ENCODE measurements around the gene ELOVL3.
A peak's percentile ranks its signal among the peaks of the same experiment; 100 is the strongest.
"Not testable (repeated sequence)": the region's sequence is repeated elsewhere in the genome, so short reads cannot be mapped to it uniquely, and the experiment has no call there.

The ELOVL3 gene

GRCh38 chr10:102227050-102227449, 951 bp downstream of the ELOVL3 start:
- no peak for DNase-seq (ENCODE audit: low spot score)

DNA sequence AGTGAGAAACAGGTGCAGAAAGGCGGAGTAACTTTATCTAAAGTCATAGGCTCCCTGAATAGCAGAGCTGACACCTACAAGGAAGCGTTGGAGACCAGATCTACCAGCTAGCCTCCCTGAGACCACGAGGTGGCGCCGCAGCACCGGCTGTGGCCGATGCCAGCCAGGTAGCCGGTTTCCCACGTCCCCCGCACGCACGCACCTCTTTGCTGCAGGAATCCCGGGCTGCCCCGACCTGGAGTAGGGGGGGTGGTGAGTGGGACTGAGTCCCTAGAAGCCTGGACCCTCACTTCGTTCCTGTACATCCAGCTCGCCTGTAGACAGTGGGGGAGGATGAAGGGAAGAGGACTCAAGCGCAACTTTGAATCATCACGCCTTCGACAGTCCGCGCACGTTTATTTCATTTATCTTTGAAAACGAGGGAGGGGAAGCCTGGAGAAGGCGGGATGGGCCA, 3.7 kb downstream of the ELOVL3 start:
- DNase-seq (ENCODE audit: low spot score): peak; percentile 80

DNA sequence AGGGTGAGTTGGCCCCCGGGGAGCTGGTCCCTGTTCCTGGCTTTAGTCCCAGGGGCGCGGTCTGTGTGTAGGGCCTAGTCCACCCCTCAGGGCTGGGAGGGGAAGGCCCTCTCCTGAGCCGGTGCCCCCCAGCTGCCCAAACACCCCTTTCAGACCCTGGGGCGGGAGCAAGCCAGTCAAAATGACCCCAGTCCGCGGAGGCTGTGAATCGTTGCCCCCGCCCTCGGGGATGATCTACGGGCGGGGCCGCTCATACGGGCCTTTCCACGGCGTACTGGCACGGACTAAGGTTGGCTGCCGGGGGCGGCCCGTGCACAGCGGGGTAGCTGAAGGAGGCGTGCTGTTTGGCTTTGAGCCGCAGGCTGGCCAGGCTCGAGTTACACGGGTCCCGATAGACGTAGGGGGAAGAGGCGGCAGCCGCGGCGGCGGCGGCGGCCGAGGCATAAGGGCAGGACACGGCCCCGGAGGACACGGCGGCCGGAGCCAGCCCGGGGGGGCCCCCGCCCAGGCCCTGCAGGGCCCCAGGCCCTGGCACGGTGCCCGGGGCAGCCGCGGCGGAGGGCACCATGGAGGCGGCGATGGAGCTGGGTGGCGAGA, 4.3 kb downstream of the ELOVL3 start:
- DNase-seq (ENCODE audit: low spot score): peak; percentile 58

GRCh38 chr10:102230861-102231356, 4.8 kb downstream of the ELOVL3 start:
- DNase-seq (ENCODE audit: low spot score): no peak

DNA sequence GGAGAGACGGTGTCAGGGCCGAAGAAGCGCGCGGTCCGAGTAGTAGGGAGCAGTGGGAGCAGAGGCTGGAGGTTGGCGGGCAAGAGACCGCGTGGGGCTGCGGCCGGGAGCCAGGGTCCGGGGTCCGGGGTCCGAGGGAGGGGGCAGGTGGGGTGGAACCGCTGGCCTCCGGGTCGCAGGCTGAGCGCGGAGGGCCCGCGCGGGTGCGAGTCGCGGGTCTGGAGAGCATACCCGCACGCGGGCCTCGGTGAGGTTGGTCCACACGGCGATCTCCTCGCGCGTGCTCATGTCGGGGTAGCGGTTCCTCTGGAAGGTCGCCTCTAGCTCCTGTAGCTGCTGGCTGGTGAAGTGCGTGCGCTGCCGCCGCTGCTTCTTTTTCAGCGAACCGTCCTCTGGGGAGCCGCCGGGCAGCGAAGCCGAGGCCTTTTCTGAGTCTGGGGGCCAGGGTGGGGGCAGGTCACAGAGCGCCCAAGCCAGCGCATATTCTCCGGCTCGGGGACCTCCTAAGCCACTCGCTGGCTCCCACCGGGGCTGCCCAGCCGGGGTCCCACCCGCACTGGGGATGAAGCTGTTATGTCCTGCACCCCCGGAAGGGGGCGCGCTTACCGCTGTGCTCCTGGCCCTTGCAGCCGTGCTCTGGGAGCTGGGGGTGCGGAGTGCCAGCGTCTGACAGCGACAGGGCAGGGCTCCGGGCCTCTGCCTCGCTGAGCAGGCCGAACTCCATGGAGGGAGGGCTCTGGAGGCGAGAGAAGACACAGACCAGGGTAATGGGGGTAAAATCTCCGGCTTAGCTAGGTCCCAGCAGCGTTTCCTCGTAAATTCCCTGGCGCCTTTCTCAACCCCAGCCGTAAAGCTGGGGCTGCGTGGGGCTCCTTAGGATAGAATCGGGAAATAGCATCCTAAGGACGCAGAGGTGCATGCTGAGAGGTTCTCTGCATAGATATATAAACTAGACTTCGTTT, 5.5 kb downstream of the ELOVL3 start:
- peak; percentile 55 for DNase-seq (ENCODE audit: low spot score)

DNA sequence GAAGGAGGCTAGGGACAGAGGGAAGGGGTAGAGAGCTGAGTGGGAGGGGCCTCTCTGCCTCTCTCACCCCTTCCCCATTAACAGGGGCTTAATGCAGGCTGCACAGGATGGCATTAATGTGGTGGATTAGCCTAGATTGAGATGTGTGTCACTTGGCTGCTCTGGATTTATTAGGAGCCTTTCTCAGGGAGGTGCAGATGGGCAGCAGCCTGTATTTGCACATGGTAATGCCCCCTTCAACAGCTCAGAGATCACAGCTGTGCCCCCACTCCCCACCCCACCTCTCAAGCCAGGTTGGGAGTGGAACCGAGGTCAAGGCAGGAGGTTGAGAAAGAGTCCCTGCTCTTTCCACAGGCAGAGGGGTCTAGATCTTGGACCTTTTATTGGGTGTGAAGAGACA, 7.9 kb downstream of the ELOVL3 start:
- DNase-seq (ENCODE audit: low spot score): no peak

DNA sequence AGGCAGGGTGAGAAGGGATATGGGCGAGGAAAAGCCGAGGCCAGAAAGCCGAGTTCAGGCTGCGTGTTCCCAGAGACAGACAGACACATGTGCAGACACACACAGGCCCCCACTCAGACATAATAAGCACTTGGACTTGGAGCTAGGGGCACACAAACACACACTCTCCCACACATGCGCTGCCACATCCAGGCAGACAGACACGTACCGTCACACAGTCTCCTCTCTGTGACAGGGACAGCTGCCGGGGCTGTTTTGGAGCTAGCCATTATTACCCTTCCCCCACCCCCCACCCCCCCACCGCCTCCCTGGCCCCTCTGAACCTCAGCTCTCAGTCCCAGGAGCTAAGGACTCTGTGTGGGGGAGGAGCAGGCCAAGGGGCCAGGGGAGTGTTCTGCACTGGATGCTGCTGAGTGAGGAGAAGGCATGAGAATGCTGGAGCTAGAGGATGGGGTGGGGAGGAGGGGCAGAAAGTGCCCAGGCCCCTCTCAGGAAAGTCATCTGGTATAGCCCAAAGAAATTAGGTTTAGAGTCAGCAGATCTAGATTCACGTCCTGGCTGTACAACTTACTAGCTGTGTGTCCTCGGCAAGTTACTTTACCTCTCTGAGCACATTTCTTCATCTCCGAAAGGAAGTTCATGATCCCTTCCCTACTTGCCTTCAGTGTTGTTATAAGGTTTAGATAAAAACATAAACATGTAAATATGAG, 8.9 kb downstream of the ELOVL3 start:
- DNase-seq (ENCODE audit: low spot score): no peak

DNA sequence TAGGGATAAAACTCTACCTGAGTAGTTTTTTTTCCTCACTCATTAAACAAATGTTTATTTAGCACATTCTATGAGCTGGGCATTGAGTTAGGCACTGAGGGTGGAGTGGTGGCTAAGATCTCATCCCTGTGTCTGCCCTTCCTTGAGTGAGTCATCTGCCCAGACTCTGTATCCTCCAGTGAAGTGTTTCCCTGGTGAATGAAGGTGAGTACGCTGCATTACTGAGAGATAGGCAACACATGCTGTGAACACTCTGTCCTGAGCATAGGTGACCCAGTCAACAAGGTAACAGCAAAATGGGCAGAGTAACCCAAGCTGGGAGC, 9.5 kb downstream of the ELOVL3 start:
- DNase-seq (ENCODE audit: low spot score): no peak

- no peak for DNase-seq (ENCODE audit: low spot score)
Observed at GRCh38 chr10:102236006-102236405, 9.9 kb downstream of the ELOVL3 start.

DNA sequence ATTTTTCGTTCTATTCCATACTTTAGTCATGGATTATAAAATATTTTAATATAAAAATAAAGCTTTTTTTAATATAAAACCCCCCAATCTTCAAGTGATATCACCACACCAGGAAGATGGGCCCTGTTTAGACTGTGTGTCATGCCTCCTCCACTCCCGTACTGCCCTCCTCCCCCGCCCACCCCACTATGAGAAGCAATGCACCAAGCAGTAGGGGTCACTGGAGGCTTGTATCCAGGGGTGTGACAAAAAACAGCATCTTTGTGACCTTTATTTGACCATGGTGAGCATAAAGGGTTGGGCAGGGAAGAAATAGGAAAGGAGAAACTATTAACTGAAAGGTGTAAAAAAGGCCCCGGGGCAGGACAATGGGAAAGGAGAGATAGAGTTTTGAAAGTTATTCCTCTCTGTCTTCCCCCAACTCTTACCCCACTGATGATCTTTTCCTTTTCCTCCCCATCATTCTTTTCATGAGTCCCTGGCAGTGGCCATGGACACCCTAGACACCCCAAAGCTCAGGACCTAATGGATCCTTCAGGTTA, 11.7 kb downstream of the ELOVL3 start:
- no peak for DNase-seq (ENCODE audit: low spot score)

DNA sequence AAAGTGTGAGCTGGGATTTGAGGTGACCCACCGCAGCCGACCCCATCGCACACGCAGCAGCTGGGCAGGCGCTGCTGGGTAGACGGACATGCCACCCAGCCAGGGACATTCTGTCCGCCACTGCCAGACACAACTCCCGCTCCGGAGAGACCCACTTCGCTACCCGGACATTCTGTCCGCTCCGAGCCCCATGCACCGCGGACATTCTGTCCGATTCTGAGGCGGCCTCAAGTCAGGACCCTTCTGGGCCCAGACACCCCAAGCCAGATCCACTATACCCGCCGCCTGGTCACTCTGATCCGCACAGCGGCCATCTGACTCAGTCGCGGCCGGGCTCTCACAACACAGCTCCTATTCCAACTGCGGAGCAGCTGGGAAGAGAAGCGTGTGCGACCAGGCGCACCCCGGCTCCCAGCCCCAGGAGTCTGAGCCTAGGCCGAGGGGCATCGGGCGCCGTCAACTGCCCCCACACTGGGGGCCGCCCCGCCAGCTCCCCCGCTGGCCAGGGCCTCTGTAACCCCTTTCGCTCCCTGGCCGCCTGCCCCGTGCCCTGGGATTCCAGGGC, 14.4 kb downstream of the ELOVL3 start:
- peak; percentile 46 for DNase-seq (ENCODE audit: low spot score)

- peak; percentile 36 for DNase-seq (ENCODE audit: low spot score)
Observed at GRCh38 chr10:102241032-102241443, 14.9 kb downstream of the ELOVL3 start.

- DNase-seq (ENCODE audit: low spot score): peak; percentile 95
Observed at GRCh38 chr10:102241444-102242117, 15.5 kb downstream of the ELOVL3 start, which contains the start of gene PITX3. TSS of gene PITX3 (minus strand) at chr10:102241512. CDS start at chr10:102232080, 9,432 bp downstream.

GRCh38 chr10:102242118-102242485, 16.0 kb downstream of the ELOVL3 start:
- DNase-seq (ENCODE audit: low spot score): no peak

DNA sequence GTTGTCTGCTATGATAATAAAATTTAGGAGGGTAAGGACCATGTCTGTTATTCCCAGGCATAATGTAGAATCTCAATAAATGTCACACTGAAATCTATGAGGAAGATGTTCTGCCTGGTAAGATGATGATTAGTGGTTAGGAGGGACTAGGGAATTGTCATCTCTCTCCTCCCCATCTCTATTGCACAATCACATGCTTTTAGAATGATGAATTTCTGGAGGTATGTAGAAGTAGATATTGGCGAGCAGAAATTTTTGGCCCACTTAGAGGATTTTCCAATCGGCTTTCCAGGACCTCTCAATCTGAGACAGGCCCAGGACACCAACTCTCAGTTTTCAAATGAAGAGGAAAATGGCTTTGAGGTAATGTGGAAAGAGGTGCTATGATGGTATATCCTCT, 17.2 kb downstream of the ELOVL3 start:
- DNase-seq (ENCODE audit: low spot score): peak; percentile 79

DNA sequence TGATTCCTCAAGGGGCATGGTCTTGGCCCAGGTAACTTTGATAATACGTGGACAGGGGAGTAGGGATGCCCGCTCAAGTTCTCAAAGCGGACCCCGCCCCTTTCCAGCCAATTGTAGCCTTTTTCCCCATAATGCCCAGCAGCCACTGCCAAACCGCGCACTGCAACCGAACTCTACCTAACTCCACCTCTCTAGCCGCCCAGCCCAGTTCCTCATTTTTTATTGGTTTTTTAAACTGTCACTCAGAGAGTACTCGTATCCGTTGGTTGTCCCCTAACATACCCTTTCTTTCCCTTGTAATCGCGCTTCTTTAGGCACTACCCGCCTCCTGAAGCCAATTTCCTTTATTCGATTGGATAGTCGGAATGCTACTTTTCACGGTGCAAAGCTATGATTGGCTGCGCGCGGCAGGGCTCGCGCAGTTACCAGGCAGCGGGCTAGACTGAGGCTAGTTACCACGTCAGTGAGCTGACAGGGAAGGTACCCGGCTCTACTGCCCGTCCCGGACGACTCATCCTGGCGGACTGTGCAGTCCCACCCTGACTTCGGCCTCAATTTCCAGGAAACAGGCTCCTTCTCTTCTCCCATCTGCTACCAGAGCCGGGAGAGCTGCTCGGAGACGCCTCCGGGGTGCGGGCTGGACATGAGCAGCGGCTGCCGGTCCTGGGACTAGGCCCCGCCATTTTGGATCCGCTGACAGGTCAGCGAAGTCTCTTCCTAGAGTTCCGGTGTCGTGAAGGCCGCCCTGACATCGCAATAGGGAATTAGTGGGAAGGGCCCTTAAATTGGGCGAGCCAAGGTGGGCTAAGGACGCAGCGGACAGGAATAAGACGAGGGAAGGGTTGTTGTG, 19.2 kb downstream of the ELOVL3 start, which contains the start of gene GBF1:
GBF1 (plus strand) TSS at position 451 of the 850 bp plus-strand sequence. CDS start 13,407 bp downstream, outside the sequence.
- DNase-seq (ENCODE audit: low spot score): peak; percentile 100

DNA sequence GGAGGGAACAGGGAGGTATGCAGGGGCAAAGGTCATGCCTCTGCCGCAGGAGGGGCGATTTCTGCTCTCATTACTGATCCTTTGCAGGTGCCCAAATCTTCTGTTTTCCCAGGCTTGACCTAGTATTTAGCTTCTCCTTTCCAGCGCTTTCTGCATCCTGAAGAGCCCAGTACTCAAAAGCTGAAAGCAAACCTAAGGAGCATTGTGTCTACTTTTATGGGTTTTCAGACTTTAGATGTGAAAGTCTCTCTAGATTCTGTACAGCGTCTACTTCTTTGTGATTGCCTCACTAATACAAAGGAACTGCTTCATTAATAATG, 19.8 kb downstream of the ELOVL3 start:
- no peak for DNase-seq (ENCODE audit: low spot score)

GRCh38 chr10:102246261-102246660, 20.2 kb downstream of the ELOVL3 start:
- DNase-seq (ENCODE audit: low spot score): no peak

DNA sequence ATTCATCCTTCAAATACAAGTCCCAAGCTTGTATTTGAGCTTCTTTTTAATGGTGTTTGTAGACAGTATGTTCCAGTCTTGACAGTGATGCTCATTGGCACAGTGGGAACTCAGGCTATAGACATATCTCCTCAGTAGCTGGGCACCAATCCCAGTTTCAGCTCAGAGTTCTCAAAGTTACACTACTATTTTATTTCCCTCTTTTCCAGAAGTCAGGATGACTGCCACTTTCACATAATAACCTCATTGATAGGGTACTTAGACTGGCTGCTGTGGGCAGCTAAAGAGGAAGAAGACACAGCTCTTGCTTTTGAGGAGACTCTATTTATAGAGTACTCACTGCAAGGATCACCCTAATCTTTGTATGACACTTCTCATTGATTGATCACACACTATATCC, 21.6 kb downstream of the ELOVL3 start:
- DNase-seq (ENCODE audit: low spot score): no peak

DNA sequence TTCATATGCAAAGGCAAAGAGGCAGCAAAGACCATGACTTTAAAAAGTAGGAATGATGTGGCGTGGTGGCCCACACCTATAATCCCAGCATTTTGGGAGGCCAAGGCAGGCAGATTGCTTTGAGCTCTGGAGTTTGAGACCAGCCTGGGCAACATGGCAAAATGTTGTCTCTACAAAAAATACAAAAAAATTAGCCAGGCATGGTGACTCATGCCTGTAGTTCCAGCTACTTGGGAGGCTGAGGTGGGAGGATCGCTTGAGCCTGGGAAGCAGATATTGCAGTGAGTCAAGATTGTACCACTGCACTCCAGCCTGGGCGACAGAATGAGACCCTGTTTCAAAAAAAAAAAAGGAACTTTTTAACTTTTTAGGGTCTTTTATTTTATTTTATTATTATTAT, 26.4 kb downstream of the ELOVL3 start:
- DNase-seq (ENCODE audit: low spot score): not testable (repeated sequence)

All from hepatic stellate cell (primary cell).